Activated CD8-positive, alpha-beta memory T cell treated with anti-CD3 and anti-CD28 coated beads, Interleukin-2, amount 50 U/mL, for 4 hours (primary cell): ENCODE results near the gene HOXA5.

ENCODE experiments used
- DNase-seq: peaks from one replicate; pipeline ENCODE4 v3.0.0-alpha.2; 2020

Gene HOXA5

DNA sequence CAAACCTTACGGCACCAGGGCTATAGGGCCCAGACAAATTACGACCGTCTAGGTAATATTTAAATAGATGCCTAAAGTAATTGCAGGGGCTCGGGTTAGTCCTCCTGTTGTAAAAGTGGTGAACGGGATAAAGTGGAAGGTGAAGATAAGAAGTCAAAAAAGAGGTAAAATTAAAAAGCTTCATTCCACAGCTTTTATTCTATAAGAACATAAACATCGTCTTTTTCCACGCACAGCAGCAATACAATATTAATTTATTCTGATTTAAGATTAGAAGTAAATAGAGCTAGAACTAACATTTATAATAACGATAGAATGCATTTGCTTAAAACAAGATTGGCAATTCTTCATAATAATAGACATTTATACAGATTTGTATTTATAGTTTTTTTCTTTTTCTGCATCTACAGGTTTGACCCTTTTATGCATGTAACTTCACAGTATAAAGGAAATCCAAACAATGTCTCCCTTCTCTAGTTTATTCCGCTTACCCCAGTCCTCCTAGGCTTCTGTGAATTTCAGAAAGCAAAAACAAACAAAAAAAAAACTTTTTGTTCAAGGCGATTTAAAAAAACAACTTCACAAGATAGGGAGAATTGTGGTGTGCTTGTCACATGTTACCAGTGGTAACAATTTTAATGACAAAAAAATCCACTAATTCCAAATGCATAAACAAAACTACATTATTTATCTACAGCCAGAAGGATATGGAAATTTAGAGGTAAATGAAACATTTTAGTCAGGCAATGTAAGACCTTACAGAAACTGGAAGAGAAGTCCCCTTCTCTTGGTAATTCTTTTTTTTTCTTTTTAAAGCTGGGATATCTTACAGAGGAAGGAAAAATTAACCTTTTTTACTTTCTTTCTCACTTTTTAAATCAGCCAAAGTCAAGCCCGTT lies 27.2 kb upstream of the HOXA5 start:
- no peak for DNase-seq

DNA sequence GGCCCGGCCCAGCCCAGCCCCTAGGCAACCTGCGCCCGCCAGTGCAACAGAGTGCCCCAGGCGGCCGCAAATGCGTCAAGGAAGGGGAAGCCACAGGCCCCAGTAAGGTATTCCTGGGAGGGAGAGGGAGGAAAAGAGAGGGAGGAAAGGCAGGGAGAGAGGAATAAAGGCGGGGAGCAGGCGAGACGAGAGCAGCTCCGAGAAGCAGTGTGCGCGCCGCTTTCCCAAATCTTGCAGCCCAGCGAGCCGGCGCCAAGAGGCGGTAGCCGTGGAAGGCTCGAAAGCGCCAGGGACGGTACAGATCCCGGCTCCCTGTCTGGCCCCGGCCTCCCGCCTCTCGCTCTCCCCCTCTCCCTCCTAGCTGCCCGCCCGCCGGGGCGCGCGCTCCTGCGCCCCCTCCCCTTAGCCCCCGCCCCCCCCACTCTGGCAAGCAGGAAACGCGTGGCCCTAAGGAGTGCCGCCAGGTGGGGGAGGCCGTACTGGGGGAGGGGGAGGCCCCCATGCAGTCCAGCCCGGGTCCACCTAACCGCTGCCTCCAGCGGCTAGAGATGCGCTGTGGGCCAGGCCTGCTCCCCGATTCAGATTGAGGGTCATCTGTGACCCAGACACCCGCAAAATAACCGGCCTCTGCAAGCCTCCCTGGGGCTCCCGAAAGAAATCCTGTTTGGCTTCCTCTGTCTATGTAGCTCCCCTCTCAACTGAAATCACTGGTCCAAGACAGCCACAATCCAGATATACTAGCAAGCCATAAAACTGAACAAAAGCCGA lies 26.4 kb upstream of the HOXA5 start:
- peak; percentile 14 for DNase-seq

DNA sequence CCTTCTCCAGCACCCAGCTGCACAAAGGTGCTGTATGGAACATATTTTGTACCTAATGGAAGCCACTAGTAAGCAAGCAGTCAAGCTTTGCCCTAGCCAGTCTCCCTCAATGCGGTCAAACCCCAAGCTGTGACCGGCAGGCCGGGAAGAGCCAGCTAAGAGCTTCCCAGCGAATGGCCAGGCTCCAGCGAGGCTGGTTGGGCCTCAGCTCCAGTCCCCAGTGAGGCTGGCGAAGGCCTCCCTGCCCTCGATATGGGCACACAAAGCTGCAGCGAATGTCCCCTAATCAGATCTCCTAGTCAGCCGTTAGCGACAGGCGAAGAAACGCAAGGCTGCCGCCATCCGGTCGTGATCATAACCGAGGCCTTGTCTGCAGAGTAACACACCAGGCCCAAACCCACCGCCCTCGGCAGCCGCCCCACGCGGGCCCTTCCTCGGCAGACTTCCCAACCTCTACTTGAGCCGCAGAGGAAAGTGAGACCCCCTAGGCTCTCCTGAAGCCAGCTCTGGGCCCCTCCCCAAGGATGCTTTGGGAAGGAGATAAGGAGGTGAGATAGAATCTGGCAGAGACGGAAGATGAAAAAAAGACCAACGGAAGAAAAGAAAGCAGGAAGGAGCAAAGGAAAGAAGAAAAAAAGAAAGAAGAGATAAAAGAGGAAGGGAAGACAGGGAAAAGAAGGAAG lies 24.9 kb upstream of the HOXA5 start:
- DNase-seq, result no peak

DNA sequence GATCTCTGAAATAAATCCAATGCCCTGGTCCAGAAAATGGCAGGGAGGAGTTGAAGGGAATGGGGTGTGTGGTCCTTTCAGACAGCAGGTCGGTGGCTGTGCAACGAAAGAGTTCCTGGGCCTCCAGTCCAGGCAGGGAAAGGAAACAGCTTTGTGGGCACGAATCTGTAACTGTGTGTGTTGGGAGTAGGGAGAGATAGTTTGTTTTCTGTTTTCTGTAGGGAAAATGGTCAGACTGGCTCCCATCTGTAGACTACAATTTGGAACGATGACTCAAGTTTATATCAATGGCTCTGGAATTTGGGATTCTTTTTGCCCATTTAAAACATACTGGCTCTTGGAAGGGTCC lies 24.4 kb upstream of the HOXA5 start:
- no peak for DNase-seq

DNA sequence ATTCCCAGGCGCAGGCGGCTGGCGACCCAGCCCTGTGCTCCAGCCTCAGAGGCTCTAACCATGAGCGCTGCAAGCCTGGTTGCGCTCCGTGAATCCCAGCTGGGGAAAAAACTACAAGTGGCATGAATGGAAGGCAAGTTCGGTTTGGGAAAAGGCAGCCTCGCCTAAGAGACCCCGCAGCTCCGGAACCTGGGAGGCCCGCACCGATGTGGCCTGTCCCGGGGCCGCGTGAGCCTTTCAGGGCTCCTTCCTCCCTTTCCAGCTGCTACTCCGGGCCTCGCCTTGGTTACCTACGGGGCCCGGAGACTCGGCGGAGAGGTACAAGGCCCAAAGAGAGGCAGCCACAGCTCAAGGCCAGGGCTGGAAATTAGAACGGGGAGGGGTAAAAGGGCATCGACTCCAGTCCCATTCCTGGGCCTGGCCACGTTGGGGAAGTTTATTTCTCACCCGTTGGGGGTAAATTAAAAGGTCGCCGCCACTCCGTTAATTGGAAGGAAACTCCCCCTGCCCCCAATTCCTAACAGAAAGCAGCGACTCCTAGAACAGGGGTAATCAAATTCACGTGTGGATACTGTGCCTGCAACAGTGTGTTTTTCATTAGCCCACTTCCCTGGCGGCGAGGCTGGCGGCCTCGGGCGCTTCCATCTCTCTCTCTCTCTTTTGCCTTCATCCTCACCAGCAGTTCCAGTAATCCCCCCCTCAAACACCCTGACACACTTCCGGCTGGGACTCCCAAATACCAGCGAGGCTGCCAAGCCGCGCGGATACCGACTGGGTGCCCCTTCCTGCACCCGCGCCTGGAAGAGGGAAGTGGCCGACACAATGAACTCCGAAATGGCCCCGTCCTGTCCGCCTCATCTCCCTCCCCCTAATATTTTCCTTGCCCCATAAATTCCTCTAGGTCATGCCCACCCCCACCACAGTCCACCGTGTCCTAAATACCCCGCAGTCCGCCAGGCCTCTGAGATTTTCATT lies 23.3 kb upstream of the HOXA5 start:
- no peak for DNase-seq

DNA sequence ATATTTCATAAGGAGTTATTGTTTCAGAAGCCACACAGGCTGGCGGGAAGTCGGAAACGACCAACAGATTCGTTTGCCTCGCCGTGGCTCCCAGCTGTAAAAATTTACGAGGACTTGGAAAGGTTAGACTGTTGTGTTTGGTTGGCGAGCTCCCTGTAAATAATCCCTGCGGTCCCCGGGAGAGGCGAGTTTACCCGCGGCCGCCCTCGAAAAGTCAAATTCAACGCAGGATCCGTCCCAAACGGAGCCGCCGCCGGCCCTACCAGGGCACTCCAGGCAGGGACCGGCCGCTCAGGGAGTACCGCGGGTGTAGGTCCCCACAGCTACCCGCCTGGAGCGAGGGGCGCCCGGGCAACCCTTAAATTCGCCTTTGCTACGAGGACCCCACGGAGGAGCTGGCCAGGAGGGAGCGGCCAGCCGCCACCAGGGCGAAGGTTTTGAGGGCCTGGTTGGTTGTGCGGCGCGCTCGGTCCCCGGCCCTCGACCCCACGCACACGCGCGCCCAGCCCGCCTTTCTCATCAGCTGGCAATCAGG lies 22.6 kb upstream of the HOXA5 start:
- no peak for DNase-seq

DNA sequence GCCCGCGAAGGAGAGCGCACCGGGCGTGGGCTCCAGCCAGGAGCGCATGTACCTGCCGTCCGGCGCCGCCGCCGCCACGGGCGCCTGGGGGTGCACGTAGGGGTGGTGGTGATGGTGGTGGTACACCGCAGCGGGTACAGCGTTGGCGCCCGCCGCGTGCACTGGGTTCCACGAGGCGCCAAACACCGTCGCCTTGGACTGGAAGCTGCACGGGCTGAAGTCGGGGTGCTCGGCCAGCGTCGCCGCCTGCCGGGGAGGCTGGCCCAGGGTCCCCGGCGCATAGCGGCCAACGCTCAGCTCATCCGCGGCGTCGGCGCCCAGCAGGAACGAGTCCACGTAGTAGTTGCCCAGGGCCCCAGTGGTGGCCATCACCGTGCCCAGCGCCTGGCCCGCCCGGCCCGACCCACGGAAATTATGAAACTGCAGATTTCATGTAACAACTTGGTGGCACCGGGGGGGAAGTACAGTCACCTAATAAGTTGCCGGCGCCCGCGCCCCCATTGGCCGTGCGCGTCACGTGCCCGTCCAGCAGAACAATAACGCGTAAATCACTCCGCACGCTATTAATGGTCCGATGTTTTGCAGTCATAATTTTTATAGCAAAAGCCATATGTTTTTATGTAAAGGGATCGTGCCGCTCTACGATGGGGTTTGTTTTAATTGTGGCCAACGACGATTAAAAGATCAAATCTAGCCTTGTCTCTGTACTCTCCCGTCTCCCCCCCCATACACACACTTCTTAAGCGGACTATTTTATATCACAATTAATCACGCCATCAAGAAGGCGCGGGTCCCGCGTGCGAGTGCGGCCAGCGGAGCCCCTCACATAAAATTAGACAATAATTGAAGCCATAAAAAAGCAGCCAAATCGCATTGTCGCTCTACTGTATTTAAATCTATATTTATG lies 21.9 kb upstream of the HOXA5 start, which contains the start of gene HOXA9:
Gene HOXA9 (minus strand): TSS at position 449 of the 907 bp plus-strand sequence. CDS start 80 bp downstream, at position 369.
- DNase-seq, result peak; percentile 15

DNA sequence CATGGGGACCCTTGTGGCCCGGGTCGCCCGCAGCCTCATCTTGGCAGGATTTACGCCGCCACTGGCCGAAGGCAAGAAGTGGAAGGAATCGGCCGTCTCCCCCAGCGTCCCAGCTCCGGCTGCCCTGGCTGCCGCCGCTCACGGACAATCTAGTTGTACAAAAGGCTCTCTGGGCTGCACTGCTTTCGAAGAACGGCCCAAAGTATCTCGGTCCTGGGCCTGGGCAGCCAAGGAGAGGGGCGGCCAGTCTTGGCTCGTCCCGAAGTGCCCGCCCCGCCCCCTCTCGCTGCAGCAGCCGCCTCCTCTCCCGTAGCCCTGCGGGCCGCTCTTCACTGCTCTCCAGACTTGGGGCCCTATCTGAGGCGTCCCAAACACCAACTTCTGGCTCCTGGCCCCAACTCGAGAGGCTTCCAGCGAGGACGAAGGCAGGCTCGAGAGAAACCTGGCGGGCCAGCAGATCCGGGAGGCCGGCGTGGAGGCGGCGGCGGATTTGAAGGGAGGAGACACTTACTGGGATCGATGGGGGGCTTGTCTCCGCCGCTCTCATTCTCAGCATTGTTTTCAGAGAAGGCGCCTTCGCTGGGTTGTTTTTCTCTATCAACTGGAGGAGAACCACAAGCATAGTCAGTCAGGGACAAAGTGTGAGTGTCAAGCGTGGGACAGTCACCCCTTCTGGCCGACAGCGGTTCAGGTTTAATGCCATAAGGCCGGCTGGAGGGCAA lies 21.0 kb upstream of the HOXA5 start:
- no peak for DNase-seq

DNA sequence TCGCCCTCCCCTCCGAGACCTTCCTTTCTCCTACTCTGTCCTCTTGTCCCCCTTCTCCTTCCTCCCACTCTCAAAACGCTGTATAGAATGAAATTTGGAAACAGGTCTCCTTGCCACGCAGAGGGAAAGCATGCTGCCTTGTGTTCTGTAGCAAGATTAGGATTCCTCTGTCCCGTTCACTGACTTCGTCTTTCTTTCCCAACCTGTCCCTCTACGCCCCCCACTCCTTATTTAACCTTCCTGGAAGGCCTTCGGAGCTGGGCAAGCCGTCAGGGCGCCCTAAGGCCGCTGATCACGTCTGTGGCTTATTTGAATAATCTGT lies 20.5 kb upstream of the HOXA5 start:
- no peak for DNase-seq

DNA sequence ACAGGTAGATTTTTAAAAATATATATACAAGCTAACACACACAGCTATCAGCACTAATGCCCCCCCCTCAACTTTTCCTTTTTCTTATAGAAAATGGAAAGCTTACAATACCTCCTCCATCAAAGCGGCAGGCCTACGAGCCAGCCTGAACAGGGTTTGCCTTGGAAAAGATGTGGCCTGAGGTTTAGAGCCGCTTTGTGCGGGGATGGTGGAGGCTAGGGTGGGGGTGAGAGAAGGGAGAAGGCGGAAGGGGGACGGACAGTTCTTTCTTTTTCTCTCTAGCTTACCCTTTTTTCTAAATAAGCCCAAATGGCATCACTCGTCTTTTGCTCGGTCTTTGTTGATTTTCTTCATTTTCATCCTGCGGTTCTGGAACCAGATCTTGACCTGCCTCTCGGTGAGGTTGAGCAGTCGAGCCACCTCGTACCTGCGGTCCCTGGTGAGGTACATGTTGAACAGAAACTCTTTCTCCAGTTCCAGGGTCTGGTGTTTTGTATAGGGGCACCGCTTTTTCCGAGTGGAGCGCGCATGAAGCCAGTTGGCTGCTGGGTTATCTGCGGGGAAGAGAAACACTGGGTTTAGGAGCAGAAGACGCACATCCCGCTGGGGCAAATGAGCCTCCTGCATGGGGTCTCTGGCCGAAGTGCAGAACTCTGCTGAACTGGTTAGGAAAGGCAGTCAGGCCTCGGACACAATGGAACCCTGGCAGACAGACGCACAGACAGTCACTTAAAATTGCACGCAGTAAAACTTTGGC lies 20.0 kb upstream of the HOXA5 start:
- DNase-seq, result peak; percentile 2

DNA sequence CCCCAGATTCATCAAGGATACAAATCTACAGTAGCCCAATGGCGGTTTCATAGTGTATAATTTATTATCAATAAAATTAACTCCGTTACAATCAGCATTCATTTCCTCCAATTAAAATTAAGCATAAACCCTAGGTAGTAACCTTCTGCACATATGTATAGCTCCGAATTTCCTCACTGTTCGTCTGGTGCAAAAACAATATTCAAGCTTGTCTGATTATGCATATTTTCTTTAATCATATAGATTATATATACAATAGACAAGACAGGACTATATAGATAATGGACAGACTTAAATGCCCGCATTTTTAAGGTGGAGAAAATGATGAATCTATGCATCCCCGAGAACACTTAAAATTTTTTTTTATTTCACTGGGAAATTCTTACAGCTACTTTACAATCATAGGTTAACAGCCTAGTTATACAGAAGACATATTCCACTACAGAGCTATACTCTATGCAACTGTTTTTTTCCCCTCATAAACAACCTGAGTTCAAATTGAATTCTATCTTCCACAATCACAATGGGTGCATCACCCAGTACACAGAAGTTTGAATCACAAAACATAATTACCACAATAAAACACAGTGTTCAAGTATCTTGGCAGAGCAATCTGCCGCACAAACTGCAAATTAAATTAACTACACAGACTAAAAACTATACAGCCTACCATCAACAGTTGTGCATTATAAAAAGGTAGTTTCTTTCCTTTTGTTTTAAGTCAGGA lies 19.2 kb upstream of the HOXA5 start:
- no peak for DNase-seq

DNA sequence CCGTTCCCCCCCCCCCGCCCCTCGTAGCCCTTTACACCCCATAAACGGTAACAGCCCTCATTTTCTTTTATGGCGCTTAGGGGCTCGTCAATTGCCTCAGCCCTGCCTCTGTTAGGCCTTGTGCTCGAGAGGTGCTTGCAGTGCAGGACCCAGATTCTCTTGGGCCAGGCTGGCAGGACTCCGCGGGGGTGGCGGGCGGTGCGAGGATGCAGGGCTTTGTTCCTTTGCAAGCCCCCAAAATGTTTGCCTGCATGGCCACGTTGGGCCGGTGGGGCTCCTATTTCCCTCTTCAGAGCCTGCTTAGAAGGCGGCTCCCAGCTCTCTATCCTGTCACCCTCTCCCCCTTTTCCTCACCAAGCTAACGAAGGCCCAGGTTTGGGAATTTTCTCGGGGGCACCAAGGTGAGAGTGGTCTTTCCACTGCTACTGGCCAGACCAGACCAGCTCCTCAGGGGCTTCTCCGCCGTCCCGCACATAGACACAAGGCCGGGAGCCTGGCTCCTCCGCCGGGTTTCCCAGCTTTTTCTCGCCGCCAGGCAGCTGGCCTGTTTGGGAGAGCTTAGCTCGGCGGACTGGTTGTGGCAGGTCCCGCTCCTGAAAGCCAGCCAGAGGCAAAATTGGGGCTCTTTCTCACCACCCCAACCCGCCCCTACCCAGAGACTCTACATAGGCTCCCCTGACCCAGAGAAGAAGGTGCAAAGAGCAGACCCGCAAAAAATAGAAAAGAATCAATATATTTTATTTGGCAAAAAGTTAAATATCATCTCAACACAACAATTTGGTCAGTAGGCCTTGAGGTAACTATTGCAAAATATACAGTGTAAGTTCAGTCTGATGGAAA lies 18.5 kb upstream of the HOXA5 start:
- DNase-seq, result peak; percentile 15

DNA sequence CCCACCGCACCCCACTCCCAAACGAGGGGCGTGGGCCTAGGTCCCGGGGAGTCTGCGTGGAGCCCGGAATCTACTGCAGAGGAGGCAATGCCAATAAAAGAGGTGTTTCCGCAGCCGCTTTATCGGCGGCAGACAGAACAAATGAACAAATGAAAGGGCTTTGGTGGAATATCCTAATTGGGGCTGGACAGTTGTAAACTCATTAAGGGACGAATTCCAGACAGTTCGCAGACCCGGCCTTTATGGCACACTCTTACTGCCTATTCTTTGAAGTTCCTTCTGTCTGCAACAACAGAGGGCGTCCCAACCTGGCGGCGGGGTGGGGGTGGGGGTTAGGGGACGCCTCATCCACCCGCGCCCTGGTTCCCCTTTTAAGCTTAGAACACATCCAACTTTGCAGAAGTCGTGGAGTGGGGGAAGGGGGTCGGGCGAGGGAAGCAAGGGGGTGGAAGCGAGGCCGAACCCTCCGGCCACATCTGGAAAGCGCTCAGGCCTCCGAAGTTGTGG lies 17.8 kb upstream of the HOXA5 start:
- peak; percentile 15 for DNase-seq

DNA sequence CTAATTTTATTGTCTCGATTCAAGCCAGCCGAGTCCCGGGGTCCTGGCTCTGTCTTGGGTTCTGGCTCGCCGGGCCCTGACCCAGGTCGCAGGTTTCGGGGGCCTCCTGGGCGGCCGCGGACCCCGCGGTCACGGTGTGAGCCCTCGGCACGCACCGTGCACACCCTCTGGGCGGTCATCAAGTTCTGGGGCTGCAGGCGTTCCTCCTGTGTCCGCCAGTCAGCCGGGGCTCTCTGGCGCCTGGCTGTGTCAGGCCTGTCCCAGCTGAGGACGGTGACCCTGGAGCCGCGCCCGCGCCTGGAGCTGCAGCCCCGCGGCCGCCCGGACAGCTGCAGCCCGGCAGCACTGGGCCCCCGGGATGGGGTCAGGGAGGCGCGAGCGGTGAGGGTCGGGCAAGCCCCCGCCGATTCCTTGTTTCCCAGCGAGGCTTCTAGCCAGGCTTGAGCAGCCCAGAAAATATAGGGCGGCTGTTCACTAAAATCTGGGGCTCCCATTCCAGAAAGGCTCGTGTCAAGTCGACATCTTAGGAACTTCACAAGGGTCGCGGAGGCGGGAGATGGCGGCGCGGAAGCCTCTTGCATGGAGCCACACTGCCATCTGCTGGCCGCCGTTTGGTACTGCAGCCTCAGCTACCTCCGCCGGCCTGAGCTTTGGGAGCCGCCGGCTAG lies 17.2 kb upstream of the HOXA5 start:
- peak; percentile 89 for DNase-seq

DNA sequence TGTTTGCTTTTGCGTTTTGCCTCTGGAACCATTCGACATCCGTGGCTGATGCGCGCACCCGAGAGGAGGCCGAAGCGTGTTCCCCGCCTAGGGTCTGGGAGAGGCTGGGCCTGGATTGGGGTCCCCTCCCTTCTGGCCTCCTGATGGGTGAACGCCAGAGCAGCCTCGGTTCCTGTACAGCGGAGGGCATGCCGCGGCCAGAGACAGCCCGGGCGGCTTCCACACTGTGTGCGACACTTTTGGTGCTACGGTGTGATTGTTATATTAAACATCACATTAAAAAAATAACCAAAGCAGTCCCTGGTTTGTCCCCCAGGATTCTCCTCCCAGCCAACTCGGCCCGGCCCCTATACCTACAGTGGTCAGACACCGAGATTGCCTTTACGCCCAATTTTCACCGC lies 16.7 kb upstream of the HOXA5 start:
- DNase-seq, result peak; percentile 27

DNA sequence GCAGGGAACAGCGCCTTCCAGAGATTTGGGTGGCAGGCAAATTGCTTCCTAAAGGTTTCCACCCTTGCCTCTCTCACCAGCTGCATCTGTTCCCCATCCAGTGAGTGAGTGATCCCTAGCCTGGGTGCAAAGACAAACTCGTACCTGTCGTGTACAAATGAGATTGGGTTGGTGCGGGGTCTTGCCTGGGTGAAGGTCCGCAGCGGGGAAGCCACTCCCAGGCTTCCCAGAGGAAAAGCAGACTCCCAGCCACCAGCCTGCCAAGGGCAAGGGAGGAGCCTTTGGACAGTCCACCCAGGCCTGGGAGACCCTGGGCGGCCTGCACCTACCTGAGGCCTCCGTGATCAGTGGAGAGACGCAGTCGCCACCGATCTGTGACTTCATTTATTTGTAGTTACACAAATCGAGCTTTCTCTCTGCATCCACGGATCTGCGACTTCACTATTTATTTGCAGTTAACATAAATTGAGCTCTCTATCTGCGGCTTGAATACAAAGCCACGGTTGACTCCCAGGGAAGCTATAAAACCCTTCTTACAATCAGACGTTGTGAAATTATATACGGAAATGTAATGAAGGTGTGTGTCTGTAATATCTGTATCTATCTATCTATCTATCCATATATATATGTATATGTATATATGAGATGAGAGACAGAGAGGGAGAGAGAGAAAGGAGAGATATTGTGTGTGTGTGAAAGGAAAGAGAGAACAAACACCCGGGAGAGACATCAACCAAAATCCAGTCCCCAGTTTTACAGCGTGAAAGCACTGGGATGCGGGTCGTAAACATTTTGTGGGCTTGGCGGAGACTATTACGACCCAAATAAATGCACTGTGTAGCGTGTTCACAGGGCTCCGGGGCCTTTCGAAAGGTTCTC lies 16.0 kb upstream of the HOXA5 start:
- DNase-seq, result peak; percentile 11
